GM12891 (cell line): Measurements from ENCODE around the gene TTLL3.

Experiments used
- PAX5 ChIP-seq: IDR thresholded peaks from 2 replicates; pipeline ENCODE4 v1.6.1; 2011; ENCODE audit warnings: low read length, moderate library complexity, mild to moderate bottlenecking; ENCODE audit not compliant: insufficient read depth, severe bottlenecking
- POLR2A ChIP-seq: IDR thresholded peaks from 2 replicates; pipeline ENCODE4 v1.6.1; 2011; ENCODE audit warnings: low read depth, low read length, control low read depth
- POLR2AphosphoS5 ChIP-seq: IDR thresholded peaks from 2 replicates; pipeline ENCODE4 v1.6.1; 2011; ENCODE audit warnings: low read depth, low read length, control low read depth
- POU2F2 ChIP-seq: IDR thresholded peaks from 2 replicates; pipeline ENCODE4 v1.6.1; 2011; ENCODE audit warnings: low read depth, mild to moderate bottlenecking, control low read depth, low read length, moderate library complexity
- SPI1 ChIP-seq: IDR thresholded peaks from 2 replicates; pipeline ENCODE4 v1.6.1; 2011; ENCODE audit warnings: low read depth, low read length, control low read depth
- TAF1 ChIP-seq: IDR thresholded peaks from 2 replicates; pipeline ENCODE4 v1.6.1; 2011; ENCODE audit warnings: low read depth, low read length, control low read depth

DNA sequence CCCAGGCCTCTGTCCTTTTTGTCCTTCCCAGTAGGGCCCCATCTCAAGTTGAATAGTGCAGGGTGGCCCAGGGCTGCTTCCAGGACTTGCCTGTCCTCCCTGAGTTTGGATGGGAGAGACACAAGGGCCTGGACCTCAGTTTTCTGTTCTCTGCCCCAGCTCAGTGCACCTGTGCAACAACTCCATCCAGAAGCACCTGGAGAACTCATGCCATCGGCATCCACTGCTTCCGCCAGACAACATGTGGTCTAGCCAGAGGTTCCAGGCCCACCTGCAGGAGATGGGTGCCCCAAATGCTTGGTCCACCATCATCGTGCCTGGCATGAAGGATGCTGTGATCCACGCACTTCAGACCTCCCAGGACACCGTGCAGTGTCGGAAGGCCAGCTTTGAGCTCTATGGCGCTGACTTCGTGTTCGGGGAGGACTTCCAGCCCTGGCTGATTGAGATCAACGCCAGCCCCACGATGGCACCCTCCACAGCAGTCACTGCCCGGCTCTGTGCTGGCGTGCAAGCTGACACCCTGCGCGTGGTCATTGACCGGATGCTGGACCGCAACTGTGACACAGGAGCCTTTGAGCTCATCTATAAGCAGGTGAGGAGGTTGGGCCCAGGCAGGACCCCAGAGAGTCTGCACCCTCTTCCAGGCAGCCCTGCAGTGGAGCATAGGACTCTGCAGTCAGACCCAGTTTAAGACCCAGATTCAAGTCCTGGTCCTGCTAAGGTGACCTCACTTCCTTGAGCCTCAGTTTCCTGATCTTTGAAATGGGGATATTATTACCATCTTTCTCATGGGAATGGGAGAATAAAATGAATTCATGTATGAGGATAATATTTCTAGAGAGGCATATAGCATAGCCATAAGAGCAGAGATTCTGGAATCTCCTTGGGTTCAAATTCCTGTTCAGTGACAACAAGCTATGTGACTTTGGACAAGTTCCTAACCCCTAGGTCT is 19.0 kb downstream of the TTLL3 start:
- TF ChIP-seq POLR2A (no peak), POLR2AphosphoS5 (no peak), TAF1 (no peak), SPI1 (no peak), PAX5 (no peak), POU2F2 (no peak)
